Mucosa of descending colon (tissue), 3 donors: ENCODE results near the gene NTNG1. TPM values are rescaled to one million over a fixed set of nuclear protein-coding genes. Genes with fewer than 3 reads are reported as not detected.

ENCODE experiments used
- ATAC-seq: fragments of 200-7000 bp; cut with Tn5 transposase; one replicate; pipeline ENCODE4 v1.9.1; 2020; ENCODE audit warnings: mild to moderate bottlenecking, moderate library complexity
- DNase-seq, 3 donors: peaks; one replicate each; pipeline ENCODE4 v3.0.0-alpha.2; 2020
- H3K36me3 ChIP-seq: fragments of 200-600 bp; one replicate; pipeline ENCODE4 v1.8.0; 2021; ENCODE audit warnings: low read depth, mild to moderate bottlenecking
- H3K4me1 ChIP-seq: fragments of 200-600 bp; one replicate; pipeline ENCODE4 v1.8.0; 2021; ENCODE audit warnings: low read depth, mild to moderate bottlenecking
- H3K4me3 ChIP-seq: fragments of 200-600 bp; one replicate; pipeline ENCODE4 v1.8.0; 2021; ENCODE audit warnings: mild to moderate bottlenecking
- H3K9me3 ChIP-seq: fragments of 200-600 bp; one replicate; pipeline ENCODE4 v1.8.0; 2021; ENCODE audit warnings: mild to moderate bottlenecking
- intact Hi-C, 2 donors: fragments of 100-400 bp; cut with DNase I in 1 of 2; cut with micrococcal nuclease in 1 of 2; formaldehyde crosslinking; loops; one replicate each; pipeline versions ENCODE4 v1.11.0 to v1.11.1; 2022; cut with DNase I, micrococcal nuclease
- total RNA-seq, 3 donors: library from RNA; stranded (reverse); fragmentation: NEBNext Ultra II Directional in 2 of 3; extraction: Animal tissue kit (Norgen Biotek cat#: 25700) in 2 of 3; gene quantifications; one replicate each; pipeline versions ENCODE4 v1.2.1 to v1.2.4, GENCODE V29; 2021 to 2023
- TF ChIP-seq, protein P1 (sequence below): fragments of 200-600 bp; IDR thresholded peaks from one replicate; pipeline ENCODE4 v1.8.0; 2022; ENCODE audit warnings: antibody characterized with exemption, mild to moderate bottlenecking
- donor health status: DM: no; HTN: no; CAD: no; lungs with moderate emphysema.
- donor health status: DM: no; HTN: no; CAD: no.
- donor health status: DM: no; HTN: yes; CAD: no.

The NTNG1 gene
- total RNA-seq, 3 donors from 2014 or later = 0.23 to 2.5 (median 1.3) TPM

DNA sequence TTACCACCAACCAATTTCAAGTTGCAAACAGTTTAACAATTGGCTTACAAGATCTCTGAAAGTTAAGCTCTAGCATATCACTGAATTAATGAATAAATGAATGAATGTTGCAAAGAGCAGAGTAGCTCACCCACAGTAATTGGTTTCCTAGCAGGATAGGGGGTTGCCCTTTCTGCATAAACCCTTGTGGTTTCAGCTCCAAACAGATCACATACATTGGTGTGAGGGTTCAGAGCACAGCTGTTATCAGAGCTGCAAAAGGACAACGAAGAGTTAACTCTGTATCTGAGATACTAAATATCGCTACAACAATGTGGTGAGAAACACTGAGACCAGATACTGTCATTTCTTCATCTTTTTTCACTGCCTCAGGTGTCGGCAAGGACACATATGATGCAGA is 46.6 kb downstream of the NTNG1 start:
- Histone ChIP-seq H3K36me3 (no peaks in the 10 kb centered on the region), H3K4me3 (no peak overlapping the region), H3K4me1 (no peaks in the 10 kb centered on the region), H3K9me3 (no peaks in the 10 kb centered on the region)
- intact Hi-C loops = no loop called here
- ATAC-seq = no peak
- TF ChIP-seq, protein P1, sequence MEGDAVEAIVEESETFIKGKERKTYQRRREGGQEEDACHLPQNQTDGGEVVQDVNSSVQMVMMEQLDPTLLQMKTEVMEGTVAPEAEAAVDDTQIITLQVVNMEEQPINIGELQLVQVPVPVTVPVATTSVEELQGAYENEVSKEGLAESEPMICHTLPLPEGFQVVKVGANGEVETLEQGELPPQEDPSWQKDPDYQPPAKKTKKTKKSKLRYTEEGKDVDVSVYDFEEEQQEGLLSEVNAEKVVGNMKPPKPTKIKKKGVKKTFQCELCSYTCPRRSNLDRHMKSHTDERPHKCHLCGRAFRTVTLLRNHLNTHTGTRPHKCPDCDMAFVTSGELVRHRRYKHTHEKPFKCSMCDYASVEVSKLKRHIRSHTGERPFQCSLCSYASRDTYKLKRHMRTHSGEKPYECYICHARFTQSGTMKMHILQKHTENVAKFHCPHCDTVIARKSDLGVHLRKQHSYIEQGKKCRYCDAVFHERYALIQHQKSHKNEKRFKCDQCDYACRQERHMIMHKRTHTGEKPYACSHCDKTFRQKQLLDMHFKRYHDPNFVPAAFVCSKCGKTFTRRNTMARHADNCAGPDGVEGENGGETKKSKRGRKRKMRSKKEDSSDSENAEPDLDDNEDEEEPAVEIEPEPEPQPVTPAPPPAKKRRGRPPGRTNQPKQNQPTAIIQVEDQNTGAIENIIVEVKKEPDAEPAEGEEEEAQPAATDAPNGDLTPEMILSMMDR = no peak
- no peak for DNase-seq

DNA sequence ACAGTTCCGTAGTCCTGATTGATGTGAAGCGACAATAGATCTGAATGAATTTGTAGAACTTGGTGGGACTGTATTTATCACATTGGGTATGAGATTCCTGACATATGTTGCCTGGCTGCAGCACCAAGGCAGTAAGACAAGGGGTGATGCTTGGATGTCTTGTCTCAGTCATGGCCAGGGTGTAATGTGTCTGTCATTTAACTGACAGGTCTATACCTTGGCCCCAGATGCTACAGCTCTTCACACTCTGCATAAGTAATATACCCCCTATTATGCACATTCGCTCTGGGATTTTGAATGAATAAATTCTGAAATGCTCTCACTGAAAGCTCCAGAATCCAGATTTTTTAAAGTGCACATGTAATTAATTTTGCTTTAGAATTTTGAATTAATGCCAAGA is 47.3 kb downstream of the NTNG1 start:
- TF ChIP-seq, protein P1 = no peak
- intact Hi-C loops = no loop called here

DNA sequence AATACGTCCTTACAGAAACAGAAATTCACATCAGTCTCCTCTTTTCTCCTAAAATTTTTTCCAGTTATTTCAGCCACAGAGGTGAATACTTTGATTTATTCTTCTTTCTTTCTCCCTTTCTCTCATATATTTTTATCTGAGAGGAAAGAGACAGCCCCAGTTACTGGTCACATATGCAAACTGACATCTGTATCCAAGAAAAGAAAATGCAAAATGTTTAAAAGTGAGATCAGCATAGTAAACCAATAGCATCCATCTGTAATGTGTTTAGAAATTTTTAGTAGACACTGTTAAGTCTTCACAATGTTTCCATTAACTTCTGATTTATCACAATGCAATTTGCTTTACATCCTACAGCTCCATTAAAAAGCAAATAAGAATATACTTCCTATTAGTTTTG is 53.5 kb downstream of the NTNG1 start:
- TF ChIP-seq, protein P1 = no peak
- no peaks in the 10 kb centered on the region for H3K9me3 ChIP-seq
- H3K4me3 ChIP-seq = no peak overlapping the region
- no peaks in the 10 kb centered on the region for H3K4me1 ChIP-seq
- ATAC-seq = no peak
- intact Hi-C loops = no loop called here
- H3K36me3 ChIP-seq = no peaks in the 10 kb centered on the region
- no peak for DNase-seq

More for the DNA sequence above, 47.3 kb downstream of the NTNG1 start:
- no peaks in the 10 kb centered on the region for H3K36me3 ChIP-seq
- ATAC-seq (no peak), DNase-seq (no peak)
- no peak overlapping the region for H3K4me3 ChIP-seq
- H3K9me3 ChIP-seq = no peaks in the 10 kb centered on the region
- H3K4me1 ChIP-seq = no peaks in the 10 kb centered on the region

DNA sequence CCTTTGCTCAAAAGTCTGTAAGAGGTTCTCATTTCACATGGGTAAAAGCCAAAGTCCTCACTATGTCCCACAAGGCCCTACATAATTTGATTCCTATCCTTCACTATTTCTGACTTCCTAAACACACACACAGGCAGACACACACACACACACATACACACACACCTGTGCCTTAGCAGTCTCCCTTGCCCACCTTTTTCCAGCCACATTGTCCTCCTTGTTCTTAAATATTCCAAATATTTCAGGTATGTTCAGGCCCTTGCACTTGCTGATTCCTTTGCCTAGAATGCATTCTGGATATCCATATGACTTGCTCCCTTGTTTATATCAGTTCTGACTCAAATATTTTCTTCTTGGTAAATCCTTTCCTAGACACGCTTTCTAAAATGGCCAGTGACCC is 54.6 kb downstream of the NTNG1 start:
- intact Hi-C loops = no loop called here
- Histone ChIP-seq H3K4me1 (no peaks in the 10 kb centered on the region), H3K4me3 (no peak overlapping the region), H3K36me3 (no peaks in the 10 kb centered on the region), H3K9me3 (no peaks in the 10 kb centered on the region)
- DNase-seq (no peak), ATAC-seq (no peak)
- TF ChIP-seq, protein P1 = no peak

DNA sequence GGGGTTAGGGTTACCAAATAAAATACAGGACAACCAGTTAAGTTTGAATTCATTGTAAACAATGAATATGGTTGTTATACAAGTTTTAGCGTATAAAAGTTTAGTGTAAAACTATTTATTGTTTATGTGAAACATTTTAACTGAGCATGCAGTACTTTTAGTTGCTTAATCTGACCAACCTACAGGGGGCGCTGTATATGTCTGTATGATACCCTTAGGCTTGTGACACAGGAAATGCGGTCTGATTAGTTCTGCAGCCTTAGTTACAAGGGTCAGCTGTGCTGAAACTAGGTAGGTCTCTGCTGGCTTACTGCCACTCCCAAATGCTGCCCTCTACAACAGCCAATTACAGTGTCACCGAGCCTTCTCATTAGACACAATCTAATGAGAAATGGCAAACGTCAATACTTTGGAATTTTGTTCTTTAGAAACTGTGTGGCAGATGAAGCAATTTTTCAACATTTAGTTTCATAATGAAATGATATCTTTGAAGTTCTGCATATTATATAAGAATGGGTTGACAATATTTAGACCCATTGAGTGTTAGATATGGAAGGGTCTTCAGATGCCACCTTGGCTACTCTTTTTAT is 56.2 kb downstream of the NTNG1 start:
- peak; percentile 45 for ATAC-seq
- no peaks in the 10 kb centered on the region for H3K4me1 ChIP-seq
- H3K4me3 ChIP-seq = no peak overlapping the region
- no peaks in the 10 kb centered on the region for H3K9me3 ChIP-seq
- no peaks in the 10 kb centered on the region for H3K36me3 ChIP-seq
- intact Hi-C loops = no loop called here
- peak in 1 of 3 donors; percentile 49 for DNase-seq
- TF ChIP-seq, protein P1 = no peak

DNA sequence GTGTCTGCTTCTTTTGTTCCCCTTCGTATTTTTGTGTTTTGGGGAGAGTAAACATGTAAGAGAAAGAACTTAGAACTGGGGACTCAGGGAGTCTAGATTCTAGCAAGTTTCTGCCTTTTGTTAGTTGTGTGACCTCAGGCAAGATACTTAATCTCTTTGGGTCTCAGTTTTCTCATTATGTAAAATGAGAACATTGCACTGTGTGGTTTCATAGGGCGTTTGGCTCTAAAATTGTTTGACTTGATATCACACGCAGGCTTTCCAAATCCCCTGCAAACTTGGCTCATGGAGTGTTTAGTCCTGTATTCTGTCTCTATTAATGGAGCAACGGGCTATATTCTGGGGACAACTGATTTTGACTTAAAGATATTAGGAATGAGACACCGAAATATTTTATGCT is 57.7 kb downstream of the NTNG1 start:
- Histone ChIP-seq H3K4me3 (no peak overlapping the region), H3K36me3 (no peaks in the 10 kb centered on the region), H3K4me1 (no peaks in the 10 kb centered on the region), H3K9me3 (no peaks in the 10 kb centered on the region)
- TF ChIP-seq, protein P1 = no peak
- ATAC-seq (no peak), DNase-seq (no peak)
- intact Hi-C loops = no loop called here
